ENCODE results near the gene NHLH1.

- TF ChIP-seq PATZ1 (CRISPR knock-in tag; IDR thresholded peaks at IDR 0.05; ENCODE audit: borderline replicate concordance) (no peak), PPARA (CRISPR knock-in tag; IDR thresholded peaks at IDR 0.05; ENCODE audit: borderline replicate concordance) (no peak), SNAI2 (CRISPR knock-in tag; IDR thresholded peaks at IDR 0.05) (no peak), RARB (CRISPR knock-in tag; IDR thresholded peaks at IDR 0.05) (no peak), ZNF8 (CRISPR knock-in tag; IDR thresholded peaks at IDR 0.05) (no peak), CSDC2 (CRISPR knock-in tag; IDR thresholded peaks at IDR 0.05) (no peak), ZFP30 (CRISPR knock-in tag; IDR thresholded peaks at IDR 0.05) (no peak)
- TF ChIP-seq, protein P1, sequence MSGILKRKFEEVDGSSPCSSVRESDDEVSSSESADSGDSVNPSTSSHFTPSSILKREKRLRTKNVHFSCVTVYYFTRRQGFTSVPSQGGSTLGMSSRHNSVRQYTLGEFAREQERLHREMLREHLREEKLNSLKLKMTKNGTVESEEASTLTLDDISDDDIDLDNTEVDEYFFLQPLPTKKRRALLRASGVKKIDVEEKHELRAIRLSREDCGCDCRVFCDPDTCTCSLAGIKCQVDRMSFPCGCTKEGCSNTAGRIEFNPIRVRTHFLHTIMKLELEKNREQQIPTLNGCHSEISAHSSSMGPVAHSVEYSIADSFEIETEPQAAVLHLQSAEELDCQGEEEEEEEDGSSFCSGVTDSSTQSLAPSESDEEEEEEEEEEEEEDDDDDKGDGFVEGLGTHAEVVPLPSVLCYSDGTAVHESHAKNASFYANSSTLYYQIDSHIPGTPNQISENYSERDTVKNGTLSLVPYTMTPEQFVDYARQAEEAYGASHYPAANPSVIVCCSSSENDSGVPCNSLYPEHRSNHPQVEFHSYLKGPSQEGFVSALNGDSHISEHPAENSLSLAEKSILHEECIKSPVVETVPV (CRISPR knock-in tag; IDR thresholded peaks at IDR 0.05): no peak
These were observed 7.2 kb upstream of the NHLH1 start for GRCh38 chr1:160359559-160360226.

Data from SK-N-SH treated with all-trans-retinoic acid at 6 μM for 48 hours (cell line).